NCI-H2029 (cell line): ENCODE measurements around the gene KRT8.

Experiments used
- DNase-seq: peaks from one replicate; lab custom pipeline; 2025; lab: John Stamatoyannopoulos, UW

KRT8 gene

GRCh38 chr12:52904509-52905300 lies at the start of gene KRT8:
KRT8 (minus strand) TSS chr12:52905076; CDS start chr12:52904981, 95 bp downstream.
- peak; percentile 96 for DNase-seq

- no peak for DNase-seq
Observed at GRCh38 chr12:52953181-52953841, 48.4 kb upstream of the KRT8 start.

- DNase-seq: no peak
Observed at GRCh38 chr12:52952076-52952801, 47.4 kb upstream of the KRT8 start.

- no peak for DNase-seq
Observed at GRCh38 chr12:52951640-52952039, 46.8 kb upstream of the KRT8 start.

- DNase-seq: no peak
Observed at GRCh38 chr12:52951126-52951525, 46.2 kb upstream of the KRT8 start.

- no peak for DNase-seq
Observed at GRCh38 chr12:52950553-52950952, 45.7 kb upstream of the KRT8 start.

GRCh38 chr12:52949413-52950331 lies 44.8 kb upstream of the KRT8 start:
- DNase-seq: peak; percentile 93

GRCh38 chr12:52947738-52948423 lies 43.0 kb upstream of the KRT8 start:
- no peak for DNase-seq

- no peak for DNase-seq
Observed at GRCh38 chr12:52946797-52947547, 42.1 kb upstream of the KRT8 start.

GRCh38 chr12:52946334-52946733 lies 41.5 kb upstream of the KRT8 start:
- DNase-seq: no peak

- DNase-seq: no peak
Observed at GRCh38 chr12:52945389-52946232, 40.7 kb upstream of the KRT8 start.

GRCh38 chr12:52944683-52945388 lies 40.0 kb upstream of the KRT8 start:
- DNase-seq: no peak

GRCh38 chr12:52942901-52943181 lies 38.0 kb upstream of the KRT8 start:
- DNase-seq: peak; percentile 85

- no peak for DNase-seq
Observed at GRCh38 chr12:52942066-52942900, 37.4 kb upstream of the KRT8 start.

GRCh38 chr12:52929538-52929937 lies 24.7 kb upstream of the KRT8 start:
- no peak for DNase-seq

GRCh38 chr12:52927964-52928363 lies 23.1 kb upstream of the KRT8 start:
- no peak for DNase-seq

- DNase-seq: no peak
Observed at GRCh38 chr12:52926596-52927234, 21.8 kb upstream of the KRT8 start.
